ENCODE data around the gene DNAH6. TPM values are rescaled to one million over a fixed set of nuclear protein-coding genes. Genes with fewer than 3 reads are reported as not detected.

DNAH6 gene
- total RNA-seq, 6 donors from 2014 or later = 0.37 to 25.0 (median 4.2) TPM

GRCh38 chr2:84847326-84848050, 331.2 kb downstream of the DNAH6 start:
- Histone ChIP-seq H3K27me3 (no peaks in the 10 kb centered on the region), H3K4me1 (peaks cover 0 to 6% (median 0%) of the 10 kb centered on the region in 4 donors), H3K4me3 (no peak overlapping the region), H3K36me3 (no peaks in the 10 kb centered on the region), H3K27ac (peak overlapping the region in 1 of 4 donors; percentile 71), H3K9me3 (no peaks in the 10 kb centered on the region)
- ATAC-seq (ENCODE audit: low FRiP score in 2 of 2) = no peak
- 83% methylated on average over 5 of the region's 5 CpGs for WGBS, 2 donors
- DNase-seq = no peak
- no peak for TF ChIP-seq POLR2A (IDR thresholded peaks at IDR 0.05)
- no peak for TF ChIP-seq EP300 (IDR thresholded peaks at IDR 0.05)
- TF ChIP-seq POLR2AphosphoS5 (IDR thresholded peaks at IDR 0.05) = no peak

- Histone ChIP-seq H3K4me3 (no peak overlapping the region), H3K27ac (no peak overlapping the region), H3K36me3 (no peaks in the 10 kb centered on the region), H3K9me3 (no peaks in the 10 kb centered on the region), H3K4me1 (peaks cover 0 to 6% (median 0%) of the 10 kb centered on the region in 4 donors), H3K27me3 (no peaks in the 10 kb centered on the region)
- DNase-seq = no peak
- ATAC-seq (ENCODE audit: low FRiP score in 2 of 2) = no peak
- TF ChIP-seq POLR2AphosphoS5 (IDR thresholded peaks at IDR 0.05) (no peak), EP300 (IDR thresholded peaks at IDR 0.05) (no peak), POLR2A (IDR thresholded peaks at IDR 0.05) (no peak), CTCF (IDR thresholded peaks at IDR 0.05) (no peak)
- WGBS, 2 donors = 78 to 80% methylated on average over 8 of the region's 8 CpGs
Measured at GRCh38 chr2:84849271-84849952, 333.1 kb downstream of the DNAH6 start.

DNA sequence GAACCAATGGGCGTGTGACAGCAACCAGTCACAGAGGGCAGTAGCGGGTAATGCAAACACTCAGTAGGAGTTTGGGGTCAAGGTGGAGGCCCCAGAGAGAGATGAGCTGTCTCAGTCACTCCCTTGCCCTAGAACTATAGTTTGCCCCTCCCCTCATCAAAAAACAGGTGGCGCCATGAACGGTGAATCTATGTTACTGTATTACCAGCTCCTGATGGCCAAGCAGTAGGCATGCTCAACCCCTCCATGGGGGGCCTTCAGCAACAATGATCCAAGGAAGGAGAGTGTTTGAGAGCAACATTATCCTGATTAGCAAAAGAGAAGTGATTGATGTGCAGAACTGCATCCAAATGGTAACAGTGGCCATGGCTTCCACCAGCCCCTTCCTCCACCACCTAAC, 334.2 kb downstream of the DNAH6 start:
- DNase-seq (no peak), ATAC-seq (ENCODE audit: low FRiP score in 2 of 2) (no peak)
- no peaks in the 10 kb centered on the region for H3K9me3 ChIP-seq
- WGBS, 2 donors = 86 to 95% methylated on average over 4 of the region's 4 CpGs
- TF ChIP-seq POLR2AphosphoS5 (IDR thresholded peaks at IDR 0.05) = no peak
- H3K27me3 ChIP-seq = no peaks in the 10 kb centered on the region
- no peak overlapping the region for H3K27ac ChIP-seq
- no peak overlapping the region for H3K4me3 ChIP-seq
- peaks cover 0 to 6% (median 0%) of the 10 kb centered on the region in 4 donors for H3K4me1 ChIP-seq
- H3K36me3 ChIP-seq = no peaks in the 10 kb centered on the region

DNA sequence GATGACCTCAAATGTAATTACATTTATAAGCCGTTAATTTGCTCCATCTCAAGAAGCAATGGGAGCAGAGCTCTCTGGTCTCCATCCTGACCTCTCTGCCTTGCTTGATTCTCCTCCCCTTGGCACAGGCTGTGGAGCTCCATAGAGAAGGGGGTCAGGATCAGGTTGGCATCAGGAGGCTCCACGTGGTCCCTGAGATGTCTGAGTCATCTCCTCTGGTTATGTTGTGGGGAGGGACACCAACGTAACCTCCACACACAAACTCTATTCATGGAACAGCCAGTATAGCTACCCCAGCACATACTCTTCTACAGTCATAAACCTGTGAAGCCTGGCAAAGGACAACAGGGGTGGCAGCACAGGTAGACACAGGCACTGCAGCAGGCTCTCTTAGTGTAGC, 335.6 kb downstream of the DNAH6 start:
- H3K9me3 ChIP-seq = no peaks in the 10 kb centered on the region
- no peak for TF ChIP-seq POLR2A (IDR thresholded peaks at IDR 0.05)
- no peak for TF ChIP-seq CTCF (IDR thresholded peaks at IDR 0.05)
- no peak for TF ChIP-seq EP300 (IDR thresholded peaks at IDR 0.05)
- TF ChIP-seq POLR2AphosphoS5 (IDR thresholded peaks at IDR 0.05) = no peak
- no peak overlapping the region for H3K4me3 ChIP-seq
- 78 to 80% methylated on average over 1 to 3 of the region's 3 CpGs for WGBS, 2 donors
- H3K27ac ChIP-seq = no peak overlapping the region
- ATAC-seq (ENCODE audit: low FRiP score in 2 of 2) (no peak), DNase-seq (no peak)
- peaks cover 0 to 2% (median 0%) of the 10 kb centered on the region in 4 donors for H3K4me1 ChIP-seq
- H3K27me3 ChIP-seq = no peaks in the 10 kb centered on the region
- H3K36me3 ChIP-seq = no peaks in the 10 kb centered on the region

GRCh38 chr2:84854850-84855249, 338.6 kb downstream of the DNAH6 start:
- H3K4me1 ChIP-seq = no peaks in the 10 kb centered on the region
- no peak overlapping the region for H3K4me3 ChIP-seq
- H3K9me3 ChIP-seq = no peaks in the 10 kb centered on the region
- 72 to 77% methylated on average over 4 of the region's 4 CpGs for WGBS, 2 donors
- H3K27ac ChIP-seq = no peak overlapping the region
- ATAC-seq (ENCODE audit: low FRiP score in 2 of 2) = no peak
- TF ChIP-seq POLR2AphosphoS5 (IDR thresholded peaks at IDR 0.05) = no peak
- no peak for TF ChIP-seq EP300 (IDR thresholded peaks at IDR 0.05)
- no peak for TF ChIP-seq POLR2A (IDR thresholded peaks at IDR 0.05)
- no peak for TF ChIP-seq CTCF (IDR thresholded peaks at IDR 0.05)
- no peak for DNase-seq
- no peaks in the 10 kb centered on the region for H3K27me3 ChIP-seq
- H3K36me3 ChIP-seq = no peaks in the 10 kb centered on the region
